Mammary epithelial cell (primary cell): Measurements from ENCODE around the gene PCSK7.

Experiments
- EZH2 ChIP-seq: IDR thresholded peaks from 2 replicates; pipeline ENCODE4 v1.6.1; 2012; ENCODE audit warnings: low read length, inconsistent platforms, borderline replicate concordance
- TF ChIP-seq, protein P1 (sequence below), 2 donors: IDR thresholded peaks in 1 of 2; conservative IDR thresholded peaks in 1 of 2; 2 replicates each; pipeline ENCODE4 v1.5.1; 2011 to 2012; ENCODE audit warnings: inconsistent platforms in 2 of 2, low read length in 2 of 2, mild to moderate bottlenecking in 2 of 2, control low read depth in 1 of 2, low read depth in 1 of 2; ENCODE audit not compliant: insufficient read depth in 1 of 2; ENCODE audit errors: extremely low read depth in 1 of 2

- TF ChIP-seq, protein P1, sequence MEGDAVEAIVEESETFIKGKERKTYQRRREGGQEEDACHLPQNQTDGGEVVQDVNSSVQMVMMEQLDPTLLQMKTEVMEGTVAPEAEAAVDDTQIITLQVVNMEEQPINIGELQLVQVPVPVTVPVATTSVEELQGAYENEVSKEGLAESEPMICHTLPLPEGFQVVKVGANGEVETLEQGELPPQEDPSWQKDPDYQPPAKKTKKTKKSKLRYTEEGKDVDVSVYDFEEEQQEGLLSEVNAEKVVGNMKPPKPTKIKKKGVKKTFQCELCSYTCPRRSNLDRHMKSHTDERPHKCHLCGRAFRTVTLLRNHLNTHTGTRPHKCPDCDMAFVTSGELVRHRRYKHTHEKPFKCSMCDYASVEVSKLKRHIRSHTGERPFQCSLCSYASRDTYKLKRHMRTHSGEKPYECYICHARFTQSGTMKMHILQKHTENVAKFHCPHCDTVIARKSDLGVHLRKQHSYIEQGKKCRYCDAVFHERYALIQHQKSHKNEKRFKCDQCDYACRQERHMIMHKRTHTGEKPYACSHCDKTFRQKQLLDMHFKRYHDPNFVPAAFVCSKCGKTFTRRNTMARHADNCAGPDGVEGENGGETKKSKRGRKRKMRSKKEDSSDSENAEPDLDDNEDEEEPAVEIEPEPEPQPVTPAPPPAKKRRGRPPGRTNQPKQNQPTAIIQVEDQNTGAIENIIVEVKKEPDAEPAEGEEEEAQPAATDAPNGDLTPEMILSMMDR (conservative IDR thresholded peaks at IDR 0.05 in 1 of 2, IDR thresholded peaks at IDR 0.05 in 1 of 2; ENCODE audit: extremely low read depth in 1 of 2, insufficient read depth in 1 of 2, low read depth in 1 of 2, low read length in 2 of 2): no peak
- no peak for TF ChIP-seq EZH2
Observed at GRCh38 chr11:117203069-117203407, 28.8 kb downstream of the PCSK7 start.
